H1 (cell line): ENCODE results near the gene PHLDA2.

Experiments used
- CBX5 ChIP-seq: fragments of 300-800, 300-1000 bp; sonication (generic); IDR thresholded peaks from 2 replicates; pipeline ENCODE4 v1.7.1; 2016; ENCODE audit warnings: antibody characterized with exemption, low read length, low read depth
- TF ChIP-seq, protein P1 (sequence below), 3 experiments: IDR thresholded peaks; 1 replicate in 2 of 3; 2 replicates in 1 of 3; pipeline versions ENCODE4 v1.5.1 to v1.6.1; 2011; ENCODE audit warnings: low read length in 3 of 3, mild to moderate bottlenecking in 3 of 3, inconsistent platforms in 2 of 3, low read depth in 1 of 3, moderate library complexity in 1 of 3; ENCODE audit not compliant: insufficient read depth in 1 of 3; ENCODE audit errors: control extremely low read depth in 1 of 3

DNA sequence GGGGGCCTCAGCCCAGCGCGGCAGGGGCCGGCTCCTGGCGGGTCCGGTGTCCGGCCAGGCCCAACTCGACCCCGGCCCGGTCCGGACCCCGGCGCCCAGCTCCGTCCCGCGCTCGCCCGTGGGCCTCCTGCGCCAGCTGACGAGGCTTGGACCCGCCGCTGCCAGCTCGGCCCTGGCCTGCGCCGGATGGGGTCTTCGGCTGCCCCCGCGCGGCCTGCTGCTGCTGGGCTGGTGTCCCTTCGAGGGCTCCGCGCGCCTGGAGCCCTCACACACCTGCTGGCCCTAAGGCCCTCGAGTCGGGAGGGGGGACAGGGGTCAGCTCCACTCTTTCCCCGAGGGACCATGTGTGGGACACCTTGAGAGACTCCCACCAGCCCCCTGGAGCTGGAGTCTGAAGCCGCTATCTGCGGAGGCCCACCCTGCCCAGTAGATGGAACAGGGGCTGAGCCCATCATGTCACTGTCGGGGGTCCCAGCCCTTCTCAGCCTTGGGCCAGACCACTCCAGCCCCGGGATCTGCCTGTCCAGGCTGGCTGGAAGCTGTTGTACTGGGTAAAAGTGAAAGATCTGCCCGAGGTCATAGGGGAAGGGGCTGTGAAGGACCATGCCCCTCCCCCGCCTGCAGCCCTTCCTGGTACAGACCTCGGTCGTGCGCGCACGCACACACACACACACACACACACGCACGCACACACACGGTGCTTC lies 42.9 kb downstream of the PHLDA2 start:
- TF ChIP-seq CBX5, result no peak
- TF ChIP-seq, protein P1, sequence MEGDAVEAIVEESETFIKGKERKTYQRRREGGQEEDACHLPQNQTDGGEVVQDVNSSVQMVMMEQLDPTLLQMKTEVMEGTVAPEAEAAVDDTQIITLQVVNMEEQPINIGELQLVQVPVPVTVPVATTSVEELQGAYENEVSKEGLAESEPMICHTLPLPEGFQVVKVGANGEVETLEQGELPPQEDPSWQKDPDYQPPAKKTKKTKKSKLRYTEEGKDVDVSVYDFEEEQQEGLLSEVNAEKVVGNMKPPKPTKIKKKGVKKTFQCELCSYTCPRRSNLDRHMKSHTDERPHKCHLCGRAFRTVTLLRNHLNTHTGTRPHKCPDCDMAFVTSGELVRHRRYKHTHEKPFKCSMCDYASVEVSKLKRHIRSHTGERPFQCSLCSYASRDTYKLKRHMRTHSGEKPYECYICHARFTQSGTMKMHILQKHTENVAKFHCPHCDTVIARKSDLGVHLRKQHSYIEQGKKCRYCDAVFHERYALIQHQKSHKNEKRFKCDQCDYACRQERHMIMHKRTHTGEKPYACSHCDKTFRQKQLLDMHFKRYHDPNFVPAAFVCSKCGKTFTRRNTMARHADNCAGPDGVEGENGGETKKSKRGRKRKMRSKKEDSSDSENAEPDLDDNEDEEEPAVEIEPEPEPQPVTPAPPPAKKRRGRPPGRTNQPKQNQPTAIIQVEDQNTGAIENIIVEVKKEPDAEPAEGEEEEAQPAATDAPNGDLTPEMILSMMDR (IDR thresholded peaks at IDR 0.05; ENCODE audit: control extremely low read depth in 1 of 3, insufficient read depth in 1 of 3, low read depth in 1 of 3, low read length in 3 of 3), result peak in 2 of 3 experiments; percentile 8 to 31; a peak in 2 of 4 replicates
